ENCODE measurements around the gene ATCAY.

Gene ATCAY

GRCh38 chr19:3880471-3881271 is at the start of gene ATCAY:
Gene ATCAY, plus strand, starts transcription at chr19:3880685. Its CDS starts 5,083 bp downstream, at chr19:3885768.
- no peak for DNase-seq

GRCh38 chr19:3831601-3832000 is 48.9 kb upstream of the ATCAY start:
- no peak for DNase-seq

GRCh38 chr19:3832001-3832400 is 48.5 kb upstream of the ATCAY start:
- no peak for DNase-seq

- DNase-seq: no peak
Measured at GRCh38 chr19:3833578-3834348, 46.7 kb upstream of the ATCAY start.

GRCh38 chr19:3834349-3835054 is 46.0 kb upstream of the ATCAY start:
- DNase-seq: no peak

GRCh38 chr19:3835055-3835435 is 45.4 kb upstream of the ATCAY start:
- DNase-seq: no peak

GRCh38 chr19:3836887-3837286 is 43.6 kb upstream of the ATCAY start:
- no peak for DNase-seq

GRCh38 chr19:3837332-3837731 is 43.2 kb upstream of the ATCAY start:
- no peak for DNase-seq

GRCh38 chr19:3837922-3838321 is 42.6 kb upstream of the ATCAY start:
- no peak for DNase-seq

- DNase-seq: no peak
Measured at GRCh38 chr19:3838661-3839060, 41.8 kb upstream of the ATCAY start.

GRCh38 chr19:3839941-3840340 is 40.5 kb upstream of the ATCAY start:
- DNase-seq: no peak

GRCh38 chr19:3840804-3841203 is 39.7 kb upstream of the ATCAY start:
- DNase-seq: no peak

GRCh38 chr19:3842948-3843347 is 37.5 kb upstream of the ATCAY start:
- DNase-seq: no peak

- DNase-seq: no peak
Measured at GRCh38 chr19:3844596-3844995, 35.9 kb upstream of the ATCAY start.

- DNase-seq: no peak
Measured at GRCh38 chr19:3849092-3849491, 31.4 kb upstream of the ATCAY start.

GRCh38 chr19:3849787-3850186 is 30.7 kb upstream of the ATCAY start:
- DNase-seq: no peak

GRCh38 chr19:3850320-3850972 is 30.0 kb upstream of the ATCAY start:
- no peak for DNase-seq

GRCh38 chr19:3851254-3852176 is 29.0 kb upstream of the ATCAY start:
- no peak for DNase-seq

GRCh38 chr19:3852177-3852511 is 28.3 kb upstream of the ATCAY start:
- no peak for DNase-seq

GRCh38 chr19:3852614-3853254 is 27.8 kb upstream of the ATCAY start:
- peak; percentile 2 for DNase-seq

GRCh38 chr19:3855320-3855719 is 25.2 kb upstream of the ATCAY start:
- DNase-seq: peak; percentile 8

Data from SHP77 treated with DMSO at 0.1 percent for 48 hours (cell line).